Amniotic epithelial cell (primary cell): ENCODE measurements around the gene MB21D2.

Experiments
- DNase-seq: peaks from one replicate; pipeline ENCODE4 v3.0.0-alpha.2; 2010; ENCODE audit warnings: low read depth

MB21D2 gene

DNA sequence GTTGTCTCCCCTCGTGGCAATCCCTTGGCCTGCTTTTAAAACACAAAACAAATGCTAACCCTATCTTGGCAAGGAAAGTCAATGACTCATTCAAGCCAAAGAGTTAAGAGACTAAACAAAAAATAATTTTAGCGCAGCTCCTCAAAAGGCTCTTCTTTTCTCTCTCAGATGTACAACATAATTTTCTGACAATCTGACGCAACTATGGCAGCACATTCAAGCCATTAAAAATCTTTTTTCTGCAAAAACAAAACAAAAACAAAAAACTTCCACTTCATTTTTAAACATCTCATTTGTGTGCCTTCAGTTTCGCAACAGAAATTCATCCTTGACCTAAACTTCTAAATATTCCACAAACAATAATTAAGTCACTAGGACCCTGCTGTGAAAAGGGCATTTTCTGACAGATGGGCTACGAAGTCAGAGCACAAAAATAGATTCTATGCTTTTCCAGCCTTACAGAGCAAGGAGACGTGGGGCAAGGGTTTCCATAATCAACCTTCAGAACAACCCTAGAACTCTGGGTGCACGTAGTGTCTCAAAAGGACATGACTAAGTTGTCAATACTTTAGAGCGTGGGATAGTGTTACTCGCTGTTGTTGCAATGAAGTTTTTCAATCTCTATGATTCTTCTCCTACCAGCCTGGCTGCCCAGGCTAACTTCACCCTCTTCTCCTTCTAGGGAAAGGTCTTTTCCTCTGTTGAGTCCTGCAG lies 84.3 kb downstream of the MB21D2 start:
- peak; percentile 87 for DNase-seq

DNA sequence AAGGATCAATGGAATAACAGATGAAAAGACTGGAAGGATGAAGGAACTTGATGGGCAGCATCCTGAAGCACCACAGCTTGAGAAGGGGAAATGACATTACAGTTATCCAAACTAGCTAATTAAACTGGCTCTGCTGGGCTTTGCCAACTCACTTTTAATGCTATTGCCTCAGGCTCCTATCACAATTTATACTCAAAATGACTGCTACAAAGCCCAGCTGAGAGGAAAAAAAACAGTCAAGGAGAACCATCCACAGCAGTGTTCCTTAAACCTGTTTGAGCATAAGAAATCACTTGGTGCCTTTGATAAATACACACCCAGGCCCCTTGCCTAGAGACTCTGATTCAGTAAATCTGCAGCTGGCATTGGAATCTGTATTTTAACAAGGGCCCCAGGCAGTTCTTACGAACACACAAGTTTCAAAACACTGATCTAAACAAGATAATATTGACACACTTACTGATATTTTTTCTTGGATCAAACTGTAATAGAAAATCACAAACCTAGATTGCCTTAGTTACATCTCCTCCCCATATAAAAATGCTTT lies 85.8 kb downstream of the MB21D2 start:
- DNase-seq, result no peak

DNA sequence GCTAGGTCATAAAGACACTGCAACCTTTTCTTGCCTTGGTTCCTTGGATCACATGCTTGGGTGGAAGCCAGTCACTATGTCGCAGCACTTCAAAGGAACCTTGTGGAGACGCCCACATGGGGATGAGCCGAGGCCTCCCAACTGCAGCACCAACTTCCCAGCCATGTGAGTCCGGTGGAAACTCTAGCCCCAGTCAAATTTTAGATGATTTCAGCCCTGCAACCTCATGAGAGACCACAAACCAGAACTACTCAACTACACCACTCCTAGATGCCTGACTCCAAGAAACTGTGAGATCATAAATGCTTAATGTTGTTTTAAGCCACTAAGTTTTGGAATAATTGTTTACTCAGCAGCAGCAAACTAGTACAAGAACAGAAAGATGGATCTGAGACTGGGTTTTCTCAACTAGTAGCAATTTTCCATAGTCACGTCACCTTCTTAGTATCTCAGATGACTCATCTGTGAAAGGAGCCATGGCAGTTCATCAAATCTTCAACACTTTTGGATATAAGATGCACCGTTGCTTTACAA lies 86.5 kb downstream of the MB21D2 start:
- DNase-seq, result peak; percentile 90

- DNase-seq, result peak; percentile 31
Measured at GRCh38 chr3:192830291-192831110, 87.2 kb downstream of the MB21D2 start.

GRCh38 chr3:192827863-192828594 lies 89.6 kb downstream of the MB21D2 start:
- DNase-seq, result no peak

GRCh38 chr3:192827208-192827607 lies 90.4 kb downstream of the MB21D2 start:
- no peak for DNase-seq

DNA sequence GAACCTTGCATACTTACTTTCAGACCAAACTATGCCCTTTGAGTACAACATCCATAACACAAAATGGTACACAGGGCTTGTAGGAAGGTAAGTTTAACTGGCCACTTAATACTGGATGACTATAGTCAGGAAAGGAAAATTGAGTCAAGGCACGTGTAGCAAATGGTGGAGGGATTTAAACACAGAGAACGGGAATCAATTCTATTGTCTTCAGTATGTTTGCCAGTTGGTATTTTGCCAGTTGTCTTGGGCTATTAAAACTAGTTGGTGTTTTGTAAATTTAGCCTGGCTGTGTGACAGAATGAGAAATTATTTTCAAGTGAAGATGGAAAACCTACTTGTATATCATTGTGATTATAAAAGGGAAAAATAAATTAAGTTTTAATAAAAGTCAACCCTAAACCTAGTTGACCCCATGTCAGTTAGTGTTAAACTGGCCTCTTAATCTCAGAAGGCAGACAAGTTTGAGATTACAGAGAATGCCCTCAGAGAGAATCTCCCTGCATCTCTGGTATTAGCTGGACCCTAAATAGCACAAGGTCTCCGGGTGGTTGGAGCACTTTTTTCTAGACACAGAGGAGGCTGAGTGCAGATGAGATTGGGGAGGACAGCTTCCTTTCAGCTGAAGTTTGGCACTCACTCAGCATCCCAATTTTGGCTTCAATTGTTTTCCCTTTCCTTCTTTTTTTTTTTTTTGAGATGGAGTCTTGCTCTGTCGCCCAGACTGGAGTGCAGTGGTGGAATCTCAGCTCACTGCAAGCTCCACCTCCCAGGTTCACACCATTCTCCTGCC lies 91.2 kb downstream of the MB21D2 start:
- DNase-seq, result no peak

- peak; percentile 83 for DNase-seq
Measured at GRCh38 chr3:192825657-192826200, 91.9 kb downstream of the MB21D2 start.

DNA sequence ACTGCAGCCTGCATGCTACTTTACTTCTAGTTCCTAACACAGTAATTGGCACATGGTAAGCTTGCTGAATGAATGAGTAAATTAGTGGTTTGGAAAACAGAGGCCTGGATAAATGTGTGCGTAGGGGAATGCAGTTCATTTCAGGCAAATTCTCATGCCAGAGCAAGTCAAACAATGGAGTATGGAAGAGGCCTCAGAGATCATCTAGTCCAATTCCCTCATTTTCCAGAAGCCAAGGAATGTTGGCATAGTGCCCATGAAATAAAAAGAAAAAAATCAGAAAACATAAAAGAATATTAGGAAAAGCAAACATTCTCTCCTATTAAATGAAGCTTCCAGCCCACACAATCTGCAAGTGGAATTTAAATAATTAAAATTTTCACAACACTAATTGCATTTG lies 92.4 kb downstream of the MB21D2 start:
- DNase-seq, result no peak

- DNase-seq, result no peak
Measured at GRCh38 chr3:192824313-192824712, 93.3 kb downstream of the MB21D2 start.

GRCh38 chr3:192821161-192821560 lies 96.5 kb downstream of the MB21D2 start:
- DNase-seq, result no peak

- no peak for DNase-seq
Measured at GRCh38 chr3:192820161-192820560, 97.5 kb downstream of the MB21D2 start.

- DNase-seq, result peak; percentile 92
Measured at GRCh38 chr3:192819001-192819569, 98.6 kb downstream of the MB21D2 start.

DNA sequence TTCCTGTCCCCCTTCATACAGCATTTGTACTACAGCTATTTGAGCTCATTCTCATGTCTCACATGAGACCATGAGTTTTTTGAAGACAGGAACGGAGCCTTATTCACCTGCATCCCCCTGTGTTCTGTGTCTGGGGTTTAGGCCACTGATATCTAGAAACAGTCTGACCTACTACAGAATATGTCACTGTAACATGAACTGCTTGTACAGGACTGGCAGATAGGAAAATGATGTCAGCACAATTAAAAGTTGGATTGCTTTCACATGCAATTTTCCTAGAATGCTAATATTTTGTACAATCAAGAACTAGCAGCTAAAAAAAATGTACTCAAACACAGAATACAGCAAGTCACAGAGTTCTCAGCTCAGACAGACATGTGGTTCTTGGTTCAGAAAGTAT lies 99.5 kb downstream of the MB21D2 start:
- DNase-seq, result no peak

GRCh38 chr3:192817506-192817905 lies 100.2 kb downstream of the MB21D2 start:
- DNase-seq, result no peak

- DNase-seq, result peak; percentile 81
Measured at GRCh38 chr3:192817053-192817452, 100.6 kb downstream of the MB21D2 start.

GRCh38 chr3:192816351-192816750 lies 101.3 kb downstream of the MB21D2 start:
- peak; percentile 63 for DNase-seq

DNA sequence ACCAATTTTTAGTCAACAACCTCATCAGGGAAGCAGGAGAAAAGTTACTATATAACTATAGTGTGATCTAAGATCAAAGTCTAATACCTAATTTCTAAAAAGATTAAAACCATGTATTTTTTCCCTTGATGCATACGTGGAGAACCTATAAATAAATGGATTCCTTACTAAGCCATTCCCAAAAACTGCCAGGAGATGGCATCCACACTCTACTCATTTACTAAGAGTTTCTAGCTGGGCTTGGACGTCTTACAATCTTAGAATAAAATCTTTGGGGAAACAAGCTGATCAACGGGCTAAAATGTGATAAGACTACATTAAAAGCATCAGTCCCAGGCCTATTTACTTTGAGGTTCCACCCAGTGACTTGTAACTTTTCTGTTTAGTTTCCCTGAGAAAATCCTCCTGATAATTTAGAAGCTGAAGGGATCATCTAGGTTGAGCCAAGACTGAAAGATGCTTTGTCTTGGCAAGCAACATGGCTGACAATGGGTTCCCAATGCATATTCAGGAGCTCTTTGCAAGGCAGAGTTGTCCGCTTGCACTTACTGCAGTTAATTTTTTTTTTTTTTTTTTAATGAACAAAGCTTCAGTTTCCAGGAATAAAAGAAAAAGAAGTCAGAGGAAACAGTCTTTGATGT lies 104.8 kb downstream of the MB21D2 start:
- DNase-seq, result peak; percentile 59

DNA sequence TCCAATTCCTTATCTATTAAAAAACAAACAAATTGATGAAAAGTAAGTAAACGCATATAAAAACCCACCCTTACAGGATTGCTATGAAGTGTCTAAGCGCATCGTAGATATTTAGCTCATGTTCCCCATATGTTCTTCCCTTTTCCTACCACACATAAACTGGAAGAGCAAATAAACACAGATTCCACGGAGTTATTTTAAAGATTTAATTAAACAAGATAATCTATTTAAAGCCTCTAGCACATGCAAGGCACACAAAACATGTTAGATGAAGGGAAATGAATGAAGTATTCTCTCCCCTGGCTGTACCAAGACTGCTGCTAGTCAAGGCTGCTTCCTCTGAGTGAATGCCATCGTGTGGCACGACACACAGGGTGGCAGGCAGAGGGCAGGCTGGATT lies 111.9 kb downstream of the MB21D2 start:
- DNase-seq, result no peak

GRCh38 chr3:192804502-192804901 lies 113.2 kb downstream of the MB21D2 start:
- no peak for DNase-seq
